NCI-H128 (cell line): Measurements from ENCODE around the gene ZNF70.

Experiments
- DNase-seq: peaks from one replicate; lab custom pipeline; 2025; ENCODE audit not compliant: unreplicated experiment; lab: John Stamatoyannopoulos, UW

ZNF70 gene

DNA sequence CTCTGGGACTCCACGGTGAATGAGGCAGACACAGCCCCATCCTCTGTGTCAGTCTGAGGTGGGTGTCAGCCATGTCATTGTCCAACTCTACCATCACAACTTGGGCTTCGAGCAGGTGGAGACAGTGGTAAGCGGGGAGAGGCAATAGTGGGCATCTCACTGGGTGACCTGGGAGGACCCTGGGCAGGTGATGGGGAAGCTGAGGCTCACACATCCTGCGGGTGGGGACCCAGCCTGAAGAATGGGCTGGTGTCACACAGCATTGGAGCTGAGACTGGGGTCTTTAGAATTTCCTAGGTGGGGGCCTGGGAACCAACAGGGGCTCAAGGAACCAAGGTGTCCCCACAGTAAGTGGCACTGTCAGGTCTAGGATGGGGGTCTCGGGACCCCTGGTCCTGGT, 28.8 kb upstream of the ZNF70 start:
- no peak for DNase-seq

DNA sequence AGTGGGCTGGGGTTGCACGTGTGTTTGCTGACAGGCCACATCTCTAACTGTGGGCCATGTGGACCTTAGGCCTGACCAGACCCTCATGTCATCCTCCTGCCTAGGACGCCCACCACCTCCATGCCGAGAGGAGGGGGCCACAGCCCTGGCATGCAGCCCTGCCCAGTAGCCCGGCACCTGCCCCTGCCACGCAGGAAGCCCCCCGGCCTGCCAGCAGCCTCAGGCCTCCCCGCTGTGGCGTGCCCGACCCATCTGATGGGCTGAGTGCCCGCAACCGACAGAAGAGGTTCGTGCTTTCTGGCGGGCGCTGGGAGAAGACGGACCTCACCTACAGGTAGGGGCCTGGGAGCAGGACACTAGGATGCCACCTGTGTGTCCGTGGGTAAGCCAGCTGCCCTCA, 28.2 kb upstream of the ZNF70 start:
- no peak for DNase-seq

- DNase-seq: no peak
These were observed 27.6 kb upstream of the ZNF70 start for GRCh38 chr22:23778577-23778900.

DNA sequence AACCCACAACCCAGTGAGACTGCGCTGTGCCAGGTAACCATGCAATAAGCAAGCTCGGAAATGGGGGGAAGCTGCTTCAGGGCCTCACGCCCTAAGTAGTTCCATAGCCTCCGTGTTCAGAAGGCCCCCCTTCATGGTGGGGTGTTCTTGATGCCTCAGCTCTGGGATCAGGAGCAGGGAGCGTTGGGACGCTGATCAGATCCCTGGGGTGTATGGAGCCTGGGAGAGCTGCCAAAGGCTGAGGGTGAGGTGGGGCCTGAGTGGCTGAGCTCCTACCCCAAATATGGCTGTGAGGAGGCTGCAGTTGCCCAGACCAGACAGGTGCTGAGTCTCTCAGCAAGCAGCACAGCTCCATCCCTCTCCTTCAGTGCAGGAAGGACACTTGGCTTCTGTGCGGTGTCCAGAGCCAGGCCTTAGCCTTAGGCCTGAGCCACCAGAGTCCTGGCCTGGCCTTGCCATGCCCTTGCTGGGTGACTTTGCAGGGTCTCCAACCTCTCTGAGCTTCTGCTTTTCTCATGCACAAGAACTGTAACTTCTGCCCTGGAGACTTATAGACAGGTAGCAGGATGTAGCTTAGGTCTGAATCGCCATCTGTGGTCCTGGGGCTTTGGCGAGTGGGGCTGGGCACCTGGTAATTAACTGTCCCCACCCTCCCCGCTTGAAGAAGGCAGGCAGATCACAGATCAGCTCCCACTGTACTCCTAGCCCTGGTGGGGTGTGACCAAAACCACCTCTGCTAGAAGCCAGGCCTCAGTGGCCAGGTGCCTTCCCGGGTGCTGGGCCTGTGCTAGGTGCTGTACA, 27.1 kb upstream of the ZNF70 start:
- DNase-seq: no peak

DNA sequence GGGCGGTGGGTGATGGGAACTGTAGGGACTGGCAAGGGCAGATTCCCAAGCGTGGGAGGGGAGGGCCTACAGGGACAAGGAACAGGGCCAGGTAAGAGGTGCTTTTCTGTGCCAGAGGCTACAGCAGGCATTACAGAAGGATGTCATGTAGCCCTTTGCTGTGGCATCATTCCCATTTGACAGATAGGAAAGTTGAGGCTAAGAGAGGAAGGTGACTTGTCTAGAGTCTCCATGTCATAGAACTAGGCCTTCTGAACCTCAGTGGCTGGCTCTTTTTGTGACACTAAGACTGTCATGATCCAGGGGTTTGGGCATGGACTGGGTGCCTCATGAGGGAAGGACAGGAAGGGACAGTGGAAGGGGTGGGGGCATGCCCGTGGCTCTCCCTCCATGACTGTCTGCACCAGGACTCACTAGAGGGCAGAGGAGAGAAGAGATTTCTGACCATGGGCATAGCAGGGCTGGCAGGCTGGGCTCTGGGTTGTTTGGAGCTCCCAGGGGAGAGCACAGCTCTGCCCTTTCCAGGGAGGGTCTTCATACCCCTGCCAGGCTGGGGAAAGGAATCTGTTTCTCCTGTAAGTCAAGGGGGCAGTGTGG, 25.0 kb upstream of the ZNF70 start:
- no peak for DNase-seq

- DNase-seq: no peak
These were observed 24.1 kb upstream of the ZNF70 start for GRCh38 chr22:23774922-23775436.

GRCh38 chr22:23774114-23774921, 23.4 kb upstream of the ZNF70 start:
- no peak for DNase-seq

DNA sequence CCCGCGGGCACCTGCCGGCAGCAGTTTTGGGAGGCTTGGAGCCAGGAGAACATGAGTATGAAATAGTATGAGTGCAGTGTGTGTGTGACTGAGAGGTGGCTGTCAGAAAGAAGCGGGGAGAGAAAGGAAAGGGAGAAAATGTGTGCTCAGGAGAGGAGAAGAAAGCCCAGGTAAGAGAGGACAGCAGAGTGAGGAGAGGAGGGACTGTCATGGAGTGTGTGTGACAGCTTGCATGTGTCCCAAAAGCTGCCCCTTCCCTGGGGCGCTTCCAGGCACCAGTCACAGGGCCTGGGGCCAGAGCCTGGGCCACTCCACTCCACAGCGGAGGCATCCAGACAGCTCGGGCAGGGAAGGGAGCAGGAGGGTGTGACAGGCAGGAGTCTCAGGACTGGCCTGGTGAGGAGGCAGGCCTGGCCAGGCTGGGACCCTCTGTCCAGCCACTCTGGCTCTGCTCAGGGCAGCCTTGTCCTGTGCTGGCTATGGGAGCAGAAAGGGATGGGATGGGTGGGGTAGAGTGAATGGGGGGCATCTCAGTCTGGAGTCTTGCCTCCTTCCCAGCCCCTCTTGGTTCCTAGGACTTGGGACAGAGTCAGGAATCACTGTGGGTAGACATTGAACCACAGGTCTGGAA, 22.7 kb upstream of the ZNF70 start:
- no peak for DNase-seq

DNA sequence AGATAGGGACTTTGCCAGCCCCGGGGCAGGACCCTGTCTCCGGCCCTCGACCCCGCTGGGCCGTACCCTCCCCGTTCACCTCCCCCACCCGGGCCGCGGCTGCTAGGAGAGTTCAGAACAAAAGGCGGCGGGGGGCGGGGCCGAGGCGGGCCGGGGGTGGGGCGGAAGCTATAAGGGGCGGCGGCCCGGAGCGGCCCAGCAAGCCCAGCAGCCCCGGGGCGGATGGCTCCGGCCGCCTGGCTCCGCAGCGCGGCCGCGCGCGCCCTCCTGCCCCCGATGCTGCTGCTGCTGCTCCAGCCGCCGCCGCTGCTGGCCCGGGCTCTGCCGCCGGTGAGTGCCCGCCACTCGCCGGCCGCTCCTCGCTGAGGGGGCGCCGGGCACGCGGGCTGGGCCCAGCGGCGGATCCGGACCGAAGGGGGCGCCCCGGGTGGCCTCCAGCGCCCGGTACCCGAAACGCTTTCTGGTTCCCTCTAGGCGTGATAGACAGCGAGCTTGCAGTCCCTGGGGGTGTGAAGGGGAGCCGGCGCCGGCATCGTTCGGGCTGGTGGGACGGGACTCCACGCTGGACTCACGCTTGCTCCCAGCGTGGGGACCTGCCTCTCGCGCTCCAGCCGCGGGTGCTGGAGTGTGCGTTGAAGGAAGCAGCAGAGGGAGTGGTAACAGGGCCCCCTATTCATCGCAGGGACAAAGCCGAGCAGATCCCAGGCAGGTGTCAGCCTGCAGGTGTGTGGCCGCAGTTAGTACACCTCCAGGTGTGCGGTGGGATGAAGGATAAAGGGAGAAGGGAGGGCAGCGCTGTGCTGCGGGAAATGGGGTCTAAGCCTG, 21.9 kb upstream of the ZNF70 start, which contains the start of gene MMP11:
Gene MMP11, plus strand, starts transcription at position 201 of the 825 bp plus-strand sequence. Its CDS starts 22 bp downstream, at position 223.
- DNase-seq: no peak

DNA sequence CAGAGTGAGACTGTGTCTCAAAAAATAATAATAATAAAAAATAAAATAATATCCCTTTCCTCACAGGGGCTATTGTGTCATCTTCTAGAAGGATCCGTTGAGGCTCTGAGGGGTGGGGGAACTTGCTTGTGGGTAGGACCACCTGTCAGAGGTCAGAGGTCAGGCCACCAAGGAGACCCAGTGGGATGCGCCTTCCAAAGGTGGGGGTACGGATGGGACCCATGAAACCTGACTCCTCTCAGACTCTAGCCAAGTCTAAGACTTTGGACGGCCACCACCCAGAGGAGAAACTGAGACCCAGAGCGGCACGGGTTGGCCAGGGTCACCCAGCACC, 21.4 kb upstream of the ZNF70 start:
- DNase-seq: no peak

DNA sequence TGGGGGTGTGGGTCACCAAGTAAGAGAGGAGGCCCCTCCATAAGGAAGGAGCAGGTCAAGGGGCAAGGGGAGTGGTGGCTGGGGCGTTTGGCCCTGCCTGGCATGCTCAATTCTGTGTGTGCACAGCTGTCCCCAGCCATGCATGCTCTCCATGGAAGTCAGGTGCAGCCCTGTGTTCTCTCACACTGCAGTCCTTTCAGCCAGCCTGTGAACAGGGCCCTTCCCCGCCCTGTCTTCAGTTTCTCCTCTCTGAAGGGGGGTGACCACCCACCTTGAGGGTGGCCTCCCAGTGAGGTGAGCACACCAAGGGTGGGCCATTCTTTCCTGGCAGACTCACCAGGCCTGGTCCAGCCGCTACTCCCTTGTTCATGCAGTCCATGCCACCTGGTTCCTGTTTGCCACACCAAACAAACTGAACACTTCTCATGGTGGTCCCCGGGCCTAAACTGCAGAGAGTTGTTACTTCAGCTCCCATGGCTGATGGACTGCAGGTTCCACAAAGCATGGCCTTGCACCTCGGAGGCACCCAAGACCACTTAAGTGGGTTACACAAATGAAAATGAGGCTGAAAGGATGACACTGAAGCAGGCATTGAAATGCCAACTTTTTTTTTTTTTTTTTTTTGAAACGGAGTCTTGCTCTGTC, 18.5 kb upstream of the ZNF70 start:
- no peak for DNase-seq

DNA sequence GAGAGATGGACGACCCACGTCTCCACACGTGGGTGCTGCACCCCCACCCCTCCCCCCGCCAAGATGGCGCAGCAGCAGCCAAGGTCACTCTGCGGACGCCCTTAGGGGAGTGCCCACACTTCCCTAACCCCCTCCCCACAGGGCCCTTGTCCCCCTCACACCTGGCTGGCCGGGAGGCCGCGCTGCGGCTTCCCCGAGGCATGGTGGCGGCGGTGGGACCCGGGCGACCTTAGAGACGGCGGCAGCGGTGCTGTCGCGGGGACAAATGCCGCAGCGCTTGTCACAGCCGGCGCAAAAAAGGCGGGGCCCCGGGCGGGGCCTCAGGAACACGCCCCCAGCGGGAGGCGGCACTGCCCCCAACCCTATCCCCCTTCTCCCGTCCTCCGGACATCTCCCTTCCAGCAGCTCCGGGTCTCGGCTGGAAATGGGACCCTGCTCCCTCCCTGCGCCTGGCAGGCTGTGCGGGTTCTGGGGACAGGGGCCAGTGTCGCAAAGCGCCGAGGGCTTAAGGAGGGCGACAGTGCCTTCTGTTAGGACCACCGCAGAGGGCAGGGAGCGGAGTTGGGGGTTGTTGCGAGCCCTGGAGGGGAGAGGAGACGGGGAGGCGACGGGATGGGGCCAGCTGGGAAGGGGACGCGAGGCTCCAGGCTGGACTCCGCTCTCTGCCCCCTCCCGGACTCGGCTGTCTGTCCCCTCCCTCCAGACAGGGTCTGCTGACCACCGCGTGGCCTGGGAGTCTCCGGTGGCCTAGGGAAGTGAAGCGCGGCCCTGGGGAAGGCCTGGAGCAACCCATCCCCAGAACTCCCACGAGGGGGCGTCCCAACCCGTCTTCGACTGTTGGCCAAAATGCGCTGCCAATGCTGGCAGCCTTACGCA, 17.0 kb upstream of the ZNF70 start, which contains the start of gene CHCHD10:
Gene CHCHD10, minus strand, starts transcription at position 300 of the 876 bp plus-strand sequence. Its CDS starts 98 bp downstream, at position 202.
- DNase-seq: peak; percentile 30

GRCh38 chr22:23767303-23767672, 16.4 kb upstream of the ZNF70 start:
- DNase-seq: no peak

DNA sequence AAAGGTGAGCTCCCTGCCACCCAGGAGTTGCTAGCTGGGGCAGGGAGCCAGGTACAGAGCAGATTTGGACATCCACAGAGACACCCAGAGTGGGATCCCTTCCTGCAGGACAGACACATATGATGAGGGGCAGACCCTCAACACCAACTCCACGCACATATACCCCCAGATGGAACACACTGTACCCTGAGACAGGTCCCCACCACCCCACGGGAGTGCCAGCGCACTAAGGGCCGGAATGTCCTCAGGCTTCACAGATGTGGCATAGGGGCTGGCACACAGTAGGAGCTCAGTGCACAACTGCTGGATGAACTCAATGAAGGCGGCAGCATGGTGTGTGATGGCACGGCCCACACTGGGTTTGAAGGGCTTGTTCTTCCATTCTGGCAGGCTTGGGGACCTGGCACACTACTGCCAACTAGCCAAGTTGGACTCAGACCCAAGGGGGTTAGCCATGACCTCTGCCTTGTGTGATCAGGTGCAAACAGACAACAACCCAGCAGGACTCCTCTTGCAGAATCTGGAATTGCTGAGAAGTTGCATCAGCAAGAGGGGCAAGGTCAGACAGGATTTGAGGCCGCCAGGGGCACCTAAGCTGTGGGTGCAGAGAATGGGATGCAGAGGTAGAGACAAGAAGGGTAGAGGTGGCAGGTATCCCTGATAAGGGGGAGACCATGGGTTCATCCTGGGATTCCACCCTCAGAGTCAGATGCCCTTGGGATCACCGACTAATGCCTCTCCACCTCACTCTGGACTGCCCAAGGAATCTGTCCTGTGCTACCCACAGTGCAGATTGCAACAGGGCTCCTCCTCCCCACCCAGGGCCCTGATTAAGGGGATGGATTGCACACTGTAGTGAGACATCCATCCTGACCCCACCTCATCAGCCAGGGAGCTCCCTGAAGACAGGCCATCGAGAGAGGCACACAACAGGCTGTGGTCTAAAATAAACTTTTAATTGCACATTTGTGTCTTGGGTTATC, 14.3 kb upstream of the ZNF70 start:
- DNase-seq: no peak

DNA sequence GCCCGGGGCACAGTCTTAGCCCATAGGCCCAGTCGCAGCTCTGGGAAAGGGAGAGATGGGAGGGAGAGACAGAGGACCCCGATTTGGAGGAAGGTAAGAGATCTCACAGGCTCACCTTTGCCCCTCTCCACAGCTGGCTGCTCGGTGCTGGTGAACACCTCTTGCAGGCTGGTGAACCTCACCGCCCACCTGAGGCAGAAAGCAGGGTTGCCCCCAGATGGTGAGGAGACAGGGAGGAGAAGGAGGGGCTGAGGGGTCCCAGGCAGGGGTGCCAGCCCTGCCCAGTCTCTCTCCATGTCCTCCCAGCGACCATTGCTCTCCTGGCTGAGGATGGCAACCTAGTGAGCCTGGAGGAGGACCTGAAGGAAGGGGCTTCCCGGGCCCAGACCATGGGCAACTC, 13.0 kb upstream of the ZNF70 start:
- no peak for DNase-seq

DNA sequence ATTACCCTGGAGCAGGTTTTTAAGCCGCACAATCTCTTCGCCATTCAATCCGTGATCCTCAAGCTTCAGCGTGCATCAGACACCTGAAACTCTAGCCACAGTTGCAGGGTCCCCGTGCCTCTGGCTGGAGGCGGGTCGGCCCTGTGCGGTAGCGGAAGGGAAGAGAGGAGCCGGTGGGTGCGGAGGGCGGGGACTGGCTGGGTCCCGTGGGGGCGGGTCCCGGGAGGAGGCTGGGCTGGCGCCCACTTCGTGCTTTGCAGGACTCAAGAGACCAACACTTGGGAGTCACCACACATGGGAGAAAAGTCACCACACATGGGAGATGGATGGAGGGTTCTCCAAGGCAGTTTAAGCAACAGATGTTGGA, 12.7 kb upstream of the ZNF70 start:
- no peak for DNase-seq

DNA sequence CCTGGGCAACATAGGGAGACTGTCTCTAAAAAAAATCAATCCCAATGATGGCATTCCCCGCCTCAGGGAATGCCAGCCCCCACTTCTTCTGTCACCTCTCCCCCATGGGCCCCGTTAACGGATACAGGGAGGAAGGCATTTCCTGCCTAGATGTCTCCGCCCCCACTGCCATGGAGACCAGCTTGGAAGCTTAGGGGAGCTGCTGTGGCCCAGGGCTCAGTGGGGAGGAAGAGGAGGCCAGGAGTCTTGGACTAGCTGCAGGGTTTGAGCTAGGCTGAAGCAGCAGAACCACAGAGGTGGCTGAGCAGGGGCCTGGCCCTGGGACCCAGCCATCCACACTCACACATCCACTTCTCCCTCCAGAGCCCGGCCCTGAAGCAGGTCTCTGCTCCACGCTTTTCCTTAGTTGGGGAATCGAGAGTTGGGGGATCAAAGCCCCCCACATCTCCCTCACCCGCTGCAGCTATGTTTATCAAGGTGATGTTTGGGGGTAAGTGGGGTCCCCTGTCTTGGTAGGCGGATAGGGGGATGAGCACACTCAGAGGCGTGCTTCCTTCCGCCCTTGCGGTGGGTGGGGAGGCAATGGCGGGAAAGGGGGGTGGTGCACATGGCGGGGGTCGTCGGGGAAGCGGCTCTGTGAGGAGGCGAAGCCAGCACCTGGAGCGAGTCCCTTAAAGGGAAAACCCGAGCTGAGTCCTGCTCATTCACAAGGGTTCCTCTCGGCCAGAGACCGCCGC, 12.1 kb upstream of the ZNF70 start, which contains the start of gene C22orf15:
Gene C22orf15, plus strand, starts transcription at position 149 of the 737 bp plus-strand sequence. Its CDS starts 317 bp downstream, at position 466.
- DNase-seq: no peak
